Urothelium cell line (cell line): ENCODE data around the gene TAOK3.
"Not testable (repeated sequence)": the region's sequence is repeated elsewhere in the genome, so short reads cannot be mapped to it uniquely, and the experiment has no call there.

Experiments
- DNase-seq: peaks from one replicate; pipeline ENCODE4 v3.0.0; 2011; ENCODE audit warnings: low spot score, mixed read lengths
- FAIRE-seq: peaks from 2 replicates; lab custom pipeline; 2011; peaks lifted over from hg19 to GRCh38; lab: Jason Lieb, UNC

TAOK3 gene

DNA sequence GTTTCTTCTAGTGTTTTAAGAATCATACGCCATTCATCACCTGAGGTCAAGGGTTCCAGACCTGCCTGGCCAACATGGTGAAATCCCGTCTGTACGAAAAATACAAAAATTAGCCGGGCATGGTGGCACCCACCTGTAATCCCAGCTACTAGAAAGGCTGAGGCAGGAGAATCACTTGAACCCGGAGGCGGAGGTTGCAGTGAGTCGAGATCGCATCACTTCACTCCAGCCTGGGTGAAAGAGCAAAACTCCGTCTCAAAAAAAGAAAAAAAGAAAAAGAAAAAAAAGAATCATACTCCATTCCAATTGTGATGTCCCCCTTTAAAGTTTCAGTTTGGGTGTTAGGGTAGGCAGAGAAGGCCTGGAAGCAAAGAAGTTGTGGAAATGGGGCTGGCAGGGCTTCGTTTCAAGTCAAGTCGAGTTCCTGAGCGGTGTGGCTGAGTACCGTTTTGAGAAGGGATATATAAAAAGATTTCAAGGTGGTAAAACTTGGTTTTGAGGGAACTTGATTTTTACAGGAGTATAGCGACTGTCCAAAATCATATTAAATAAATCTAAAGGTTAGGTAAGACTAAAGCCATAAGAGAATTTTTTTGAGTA is 1.5 kb upstream of the TAOK3 start:
- DNase-seq = no peak
- no peak for FAIRE-seq

- FAIRE-seq (no peak), DNase-seq (no peak)
Measured at GRCh38 chr12:118373616-118374015, 909 bp upstream of the TAOK3 start.

GRCh38 chr12:118371321-118372282 is 1.1 kb downstream of the TAOK3 start:
- DNase-seq = no peak
- FAIRE-seq = no peak

DNA sequence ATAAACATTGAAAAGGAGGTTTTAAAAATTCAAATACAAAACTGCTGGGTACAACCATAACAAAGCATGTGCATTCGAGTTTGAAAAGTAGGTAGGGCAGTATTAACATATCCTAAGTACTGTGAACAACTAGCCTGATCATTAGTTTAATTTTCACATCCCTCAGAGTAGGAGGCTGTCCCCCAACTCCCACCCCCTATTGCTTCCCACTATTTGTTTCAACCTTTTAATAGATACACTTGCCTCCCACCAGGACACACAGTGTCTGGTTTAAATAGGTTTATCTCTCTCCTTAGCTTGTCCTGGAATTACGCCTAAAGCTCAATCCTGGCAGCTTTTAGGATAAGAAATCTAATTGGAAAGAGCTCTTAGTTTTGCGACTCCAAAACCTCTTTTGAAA is 2.1 kb downstream of the TAOK3 start:
- FAIRE-seq (no peak), DNase-seq (no peak)

- DNase-seq = no peak
- no peak for FAIRE-seq
Measured at GRCh38 chr12:118368821-118369220, 3.9 kb downstream of the TAOK3 start.

- FAIRE-seq (no peak), DNase-seq (no peak)
Measured at GRCh38 chr12:118361889-118362288, 10.8 kb downstream of the TAOK3 start.

GRCh38 chr12:118361092-118361404 is 11.7 kb downstream of the TAOK3 start:
- no peak for FAIRE-seq
- no peak for DNase-seq

DNA sequence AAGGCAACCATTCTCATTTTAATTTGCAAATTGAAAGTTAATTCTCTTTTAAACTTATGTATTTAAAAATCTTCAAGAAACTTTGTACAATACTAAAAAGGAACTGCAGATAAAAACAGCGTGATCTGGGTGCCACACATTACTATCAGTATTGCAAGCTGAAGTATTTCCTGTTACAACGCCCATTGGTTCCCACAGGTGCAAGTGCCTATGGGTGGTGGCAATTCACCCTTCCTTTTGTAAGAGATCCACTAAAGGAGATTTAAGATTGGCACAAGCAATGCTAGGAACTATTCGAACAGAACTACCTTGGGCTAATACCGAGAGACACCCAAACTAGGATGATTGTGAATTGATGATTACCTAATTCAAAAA is 13.2 kb downstream of the TAOK3 start:
- FAIRE-seq = no peak
- DNase-seq = no peak

GRCh38 chr12:118358612-118359540 is 13.8 kb downstream of the TAOK3 start:
- FAIRE-seq = no peak

DNA sequence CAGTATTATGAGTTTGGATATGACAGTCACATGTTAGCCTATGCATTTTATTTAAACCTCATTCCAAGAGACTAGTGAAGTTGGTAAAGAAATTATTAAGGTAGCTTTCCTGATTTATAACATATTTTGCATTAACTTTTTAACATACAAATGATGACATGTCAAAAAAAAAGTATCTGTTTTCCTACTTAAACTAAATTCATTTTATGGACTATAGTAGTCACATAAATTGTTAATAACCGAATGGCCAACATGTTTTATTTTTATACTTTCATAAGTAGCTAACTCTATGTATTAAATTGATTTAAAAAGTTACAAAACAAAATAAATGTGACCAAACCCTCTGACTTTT is 14.7 kb downstream of the TAOK3 start:
- FAIRE-seq (no peak), DNase-seq (no peak)

More at GRCh38 chr12:118358612-118359540, 13.8 kb downstream of the TAOK3 start:
- no peak for DNase-seq

GRCh38 chr12:118357257-118358007 is 15.3 kb downstream of the TAOK3 start:
- DNase-seq = no peak
- FAIRE-seq = no peak

GRCh38 chr12:118356809-118357256 is 15.9 kb downstream of the TAOK3 start:
- FAIRE-seq (no peak), DNase-seq (no peak)

- FAIRE-seq (no peak), DNase-seq (no peak)
Measured at GRCh38 chr12:118355843-118356242, 16.9 kb downstream of the TAOK3 start.

- DNase-seq = no peak
- no peak for FAIRE-seq
Measured at GRCh38 chr12:118354903-118355302, 17.8 kb downstream of the TAOK3 start.

GRCh38 chr12:118354503-118354902 is 18.2 kb downstream of the TAOK3 start:
- not testable (repeated sequence) for DNase-seq, FAIRE-seq

GRCh38 chr12:118353721-118354120 is 19.0 kb downstream of the TAOK3 start:
- FAIRE-seq (no peak), DNase-seq (no peak)

GRCh38 chr12:118350908-118351559 is 21.7 kb downstream of the TAOK3 start:
- DNase-seq (no peak), FAIRE-seq (no peak)

DNA sequence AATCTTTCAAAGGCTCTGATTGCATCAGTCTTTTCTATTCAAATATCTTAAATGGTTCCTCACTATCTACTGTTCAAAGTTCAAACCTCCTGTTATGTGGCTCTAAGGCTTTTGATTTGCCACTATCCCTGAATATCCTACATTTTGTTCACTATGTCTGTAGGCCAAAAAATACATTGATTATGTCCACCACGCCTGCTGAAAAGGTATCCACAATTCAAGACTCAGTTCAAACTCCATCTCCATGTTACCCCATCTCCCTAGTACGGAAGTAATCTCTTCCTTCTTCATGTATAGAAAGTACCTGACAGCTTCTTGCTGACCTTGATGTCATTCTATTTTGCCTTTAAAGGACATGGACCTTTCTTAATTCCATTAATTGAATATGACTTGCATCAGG is 24.8 kb downstream of the TAOK3 start:
- DNase-seq (no peak), FAIRE-seq (no peak)

- no peak for DNase-seq
- no peak for FAIRE-seq
Measured at GRCh38 chr12:118346895-118347294, 25.8 kb downstream of the TAOK3 start.

GRCh38 chr12:118345355-118345754 is 27.4 kb downstream of the TAOK3 start:
- FAIRE-seq (no peak), DNase-seq (no peak)
